CD14-positive monocyte (primary cell): Measurements from ENCODE around the gene SEMA4D. TPM values are rescaled to one million over a fixed set of nuclear protein-coding genes. Genes with fewer than 3 reads are reported as not detected.

Source experiments
- DNase-seq, 3 donors: peaks; one replicate each; pipeline ENCODE4 v3.0.0-alpha.2; 2011 to 2022
- H2AFZ ChIP-seq: 2 replicates; pipeline ENCODE4 v1.6.0; 2012; ENCODE audit warnings: mild to moderate bottlenecking, low read depth, low read length, inconsistent platforms; ENCODE audit not compliant: insufficient read depth, poor library complexity, severe bottlenecking
- H3K27ac ChIP-seq, 2 donors: 1 replicate in 1 of 2; 2 replicates in 1 of 2; pipeline ENCODE4 v1.5.1; 2012 to 2013; ENCODE audit warnings: low read length in 2 of 2, control low read depth in 1 of 2, inconsistent platforms in 1 of 2, low read depth in 1 of 2, mild to moderate bottlenecking in 1 of 2
- H3K27me3 ChIP-seq, 2 donors: one replicate each; pipeline versions ENCODE4 v1.6.0 to v1.6.1; 2011 to 2013; ENCODE audit warnings: low read length in 2 of 2; ENCODE audit not compliant: control insufficient read depth in 2 of 2, insufficient read depth in 2 of 2
- H3K36me3 ChIP-seq, 2 donors: replicated peaks in 1 of 2; 1 replicate in 1 of 2; 2 replicates in 1 of 2; pipeline versions ENCODE4 v1.5.1 to v1.6.1; 2012 to 2013; ENCODE audit warnings: low read length in 2 of 2, control low read depth in 1 of 2, inconsistent platforms in 1 of 2, mild to moderate bottlenecking in 1 of 2; ENCODE audit not compliant: insufficient read depth in 2 of 2, control insufficient read depth in 1 of 2
- H3K4me1 ChIP-seq, 2 donors: 1 replicate in 1 of 2; 2 replicates in 1 of 2; pipeline versions ENCODE4 v1.5.1 to v1.6.1; 2012 to 2013; ENCODE audit warnings: low read length in 2 of 2, control low read depth in 1 of 2, inconsistent platforms in 1 of 2, mild to moderate bottlenecking in 1 of 2, moderate library complexity in 1 of 2; ENCODE audit not compliant: insufficient read depth in 2 of 2, control insufficient read depth in 1 of 2
- H3K4me2 ChIP-seq: replicated peaks from 2 replicates; pipeline ENCODE3; 2012; ENCODE audit warnings: low read length, moderate library complexity, mild to moderate bottlenecking; ENCODE audit not compliant: poor library complexity, severe bottlenecking; ENCODE audit errors: extremely low read depth
- H3K4me3 ChIP-seq, 3 experiments: fragments of 200-600 bp in 1 of 3; sonication (generic) in 1 of 3; replicated peaks in 1 of 3; 1 replicate in 2 of 3; 2 replicates in 1 of 3; pipeline ENCODE4 v1.5.1; 2011 to 2013; ENCODE audit warnings: low read length in 3 of 3, mild to moderate bottlenecking in 3 of 3, control low read depth in 2 of 3, low read depth in 2 of 3, inconsistent platforms in 1 of 3, moderate library complexity in 1 of 3
- H3K79me2 ChIP-seq: 2 replicates; pipeline ENCODE4 v1.6.0; 2012; ENCODE audit warnings: mild to moderate bottlenecking, control low read depth, inconsistent platforms, low read length, moderate library complexity; ENCODE audit not compliant: insufficient read depth
- H3K9ac ChIP-seq: 2 replicates; pipeline ENCODE4 v1.6.0; 2017; ENCODE audit warnings: low read length, mild to moderate bottlenecking; ENCODE audit not compliant: insufficient read depth, poor library complexity, severe bottlenecking
- H3K9me3 ChIP-seq, 2 donors: replicated peaks in 1 of 2; 1 replicate in 1 of 2; 2 replicates in 1 of 2; pipeline versions ENCODE4 v1.5.1 to v1.6.1; 2012 to 2013; ENCODE audit warnings: low read length in 2 of 2, control low read depth in 1 of 2; ENCODE audit not compliant: control insufficient read depth in 1 of 2, insufficient read depth in 1 of 2
- H4K20me1 ChIP-seq: 2 replicates; pipeline ENCODE4 v1.6.0; 2012; ENCODE audit warnings: mild to moderate bottlenecking, low read length, control low read depth, moderate library complexity; ENCODE audit not compliant: insufficient read depth
- H3K27ac Mint-ChIP-seq, 7 donors: one replicate each; pipeline ENCODE4 v1.8.0; 2020; ENCODE audit warnings: mild to moderate bottlenecking in 7 of 7, mixed read lengths in 7 of 7, moderate library complexity in 6 of 7, inconsistent platforms in 2 of 7
- H3K27me3 Mint-ChIP-seq, 3 donors: one replicate each; pipeline ENCODE4 v1.8.0; 2021 to 2022; ENCODE audit warnings: low read depth in 3 of 3, mild to moderate bottlenecking in 3 of 3, mixed read lengths in 3 of 3, moderate library complexity in 3 of 3, inconsistent platforms in 1 of 3
- H3K36me3 Mint-ChIP-seq, 2 donors: one replicate each; pipeline ENCODE4 v1.8.0; 2020; ENCODE audit warnings: mixed read lengths in 2 of 2, inconsistent platforms in 1 of 2, mild to moderate bottlenecking in 1 of 2
- H3K4me1 Mint-ChIP-seq: one replicate; pipeline ENCODE4 v1.8.0; 2020; ENCODE audit warnings: mild to moderate bottlenecking, mixed read lengths
- H3K4me3 Mint-ChIP-seq, 2 donors: one replicate each; pipeline ENCODE4 v1.8.0; 2020; ENCODE audit warnings: mild to moderate bottlenecking in 2 of 2, mixed read lengths in 2 of 2, moderate library complexity in 1 of 2
- H3K9me3 Mint-ChIP-seq, 7 donors: one replicate each; pipeline ENCODE4 v1.8.0; 2020 to 2022; ENCODE audit warnings: mixed read lengths in 7 of 7, mild to moderate bottlenecking in 6 of 7, moderate library complexity in 6 of 7, inconsistent platforms in 2 of 7
- WGBS: methylation state at CpG from one replicate; pipeline ENCODE4 v1.1.5; 2013; ENCODE audit warnings: missing lambda C conversion rate; ENCODE audit not compliant: insufficient coverage; 5-methylcytosine and 5-hydroxymethylcytosine counted together
- intact Hi-C, 2 donors: fragments of 100-400 bp; cut with micrococcal nuclease; formaldehyde crosslinking; loops; one replicate each; pipeline versions ENCODE4 v1.15.0 to v1.15.1; 2023
- polyA plus RNA-seq, 3 donors: library from polyadenylated mRNA; depleted of rRNA in 1 of 3; unstranded in 2 of 3; stranded (reverse) in 1 of 3; fragments of 300-500 nt in 2 of 3; fragments of >200 nt in 1 of 3; fragmentation: Illumina TruSeq in 2 of 3; gene quantifications; 1 replicate in 2 of 3; 2 replicates in 1 of 3; pipeline ENCODE4 v1.2.3, GENCODE V29; 2012 to 2021
- TF ChIP-seq, protein P1 (sequence below): fragments of 200-600 bp; IDR thresholded peaks from one replicate; pipeline ENCODE4 v1.8.0; 2022; ENCODE audit warnings: antibody characterized with exemption, mild to moderate bottlenecking

Gene SEMA4D
- polyA plus RNA-seq, 3 donors, result 28.2 to 117 (median 28.6) TPM

DNA sequence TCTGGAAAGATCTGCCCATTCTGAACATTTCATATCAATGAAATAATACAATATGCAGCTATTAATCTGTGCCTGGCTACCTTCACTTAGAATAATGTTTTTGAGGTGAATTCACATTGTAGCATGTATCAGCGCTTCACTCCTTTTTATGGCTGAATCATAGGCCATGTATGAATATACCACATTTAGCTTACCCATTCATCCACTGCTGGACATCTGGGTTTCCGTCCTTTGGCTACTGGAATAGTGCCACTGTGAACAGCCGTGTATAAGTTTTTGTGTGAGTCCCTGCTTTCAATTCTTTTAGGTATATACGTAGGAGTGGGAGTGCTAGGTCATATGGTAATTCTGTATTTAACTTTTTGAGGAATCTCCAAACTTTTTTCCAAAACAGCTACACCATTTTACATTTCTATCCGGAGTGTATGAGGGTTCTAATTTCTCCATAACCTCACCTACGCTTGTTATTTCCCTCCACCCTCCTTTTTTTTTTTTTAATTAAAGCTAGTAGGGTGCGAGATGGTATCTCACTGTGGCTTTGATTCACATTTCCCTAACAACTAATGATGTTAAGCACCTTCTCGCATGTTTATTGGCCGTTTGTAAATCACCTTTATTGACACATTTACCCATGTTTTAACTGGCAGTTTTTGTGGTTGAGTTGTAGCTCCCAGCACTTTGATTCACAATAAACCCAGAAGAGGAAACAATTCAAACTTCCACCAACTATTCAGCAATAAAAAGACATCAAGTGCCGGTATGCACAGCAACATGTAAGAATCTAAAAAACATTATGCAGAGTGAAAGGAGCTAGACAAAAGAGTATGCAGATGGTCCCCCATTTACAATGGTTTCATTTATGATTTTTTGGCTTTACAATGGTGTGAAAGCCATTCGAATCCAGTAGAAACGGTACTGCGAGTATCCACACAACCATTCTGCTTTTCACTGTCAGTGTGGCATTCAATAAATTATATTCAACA is 8.1 kb downstream of the SEMA4D start:
- no peaks in the 10 kb centered on the region for H3K27me3 Mint-ChIP-seq
- intact Hi-C loops, result no loop called here
- H3K4me2 ChIP-seq, result no peak overlapping the region
- DNase-seq, result no peak
- no peaks in the 10 kb centered on the region for H3K9me3 ChIP-seq
- H3K4me3 ChIP-seq, result no peak overlapping the region
- H3K4me3 Mint-ChIP-seq, result no peak overlapping the region
- peaks cover 100% of the 10 kb centered on the region for H4K20me1 ChIP-seq
- TF ChIP-seq, protein P1, sequence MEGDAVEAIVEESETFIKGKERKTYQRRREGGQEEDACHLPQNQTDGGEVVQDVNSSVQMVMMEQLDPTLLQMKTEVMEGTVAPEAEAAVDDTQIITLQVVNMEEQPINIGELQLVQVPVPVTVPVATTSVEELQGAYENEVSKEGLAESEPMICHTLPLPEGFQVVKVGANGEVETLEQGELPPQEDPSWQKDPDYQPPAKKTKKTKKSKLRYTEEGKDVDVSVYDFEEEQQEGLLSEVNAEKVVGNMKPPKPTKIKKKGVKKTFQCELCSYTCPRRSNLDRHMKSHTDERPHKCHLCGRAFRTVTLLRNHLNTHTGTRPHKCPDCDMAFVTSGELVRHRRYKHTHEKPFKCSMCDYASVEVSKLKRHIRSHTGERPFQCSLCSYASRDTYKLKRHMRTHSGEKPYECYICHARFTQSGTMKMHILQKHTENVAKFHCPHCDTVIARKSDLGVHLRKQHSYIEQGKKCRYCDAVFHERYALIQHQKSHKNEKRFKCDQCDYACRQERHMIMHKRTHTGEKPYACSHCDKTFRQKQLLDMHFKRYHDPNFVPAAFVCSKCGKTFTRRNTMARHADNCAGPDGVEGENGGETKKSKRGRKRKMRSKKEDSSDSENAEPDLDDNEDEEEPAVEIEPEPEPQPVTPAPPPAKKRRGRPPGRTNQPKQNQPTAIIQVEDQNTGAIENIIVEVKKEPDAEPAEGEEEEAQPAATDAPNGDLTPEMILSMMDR, result no peak
- H2AFZ ChIP-seq, result no peak overlapping the region
- H3K4me1 Mint-ChIP-seq, result peaks cover 86% of the 10 kb centered on the region
- H3K27me3 ChIP-seq, result no peaks in the 10 kb centered on the region
- peak overlapping the region in 3 of 7 donors; percentile 10 to 43 (median 33) for H3K27ac Mint-ChIP-seq
- H3K36me3 Mint-ChIP-seq, result peaks cover 29 to 31% of the 10 kb centered on the region in 2 donors
- H3K9ac ChIP-seq, result no peak overlapping the region
- peaks cover 32 to 51% of the 10 kb centered on the region in 2 donors for H3K4me1 ChIP-seq
- peaks cover 0 to 10% of the 10 kb centered on the region in 2 donors for H3K36me3 ChIP-seq
- H3K79me2 ChIP-seq, result peaks cover 100% of the 10 kb centered on the region
- H3K27ac ChIP-seq, result no peak overlapping the region
- WGBS, result no CpG with 5 or more reads among the region's 13 CpGs
- H3K9me3 Mint-ChIP-seq, result no peaks in the 10 kb centered on the region

- H3K4me3 ChIP-seq, result no peak overlapping the region
- Mint-ChIP-seq H3K4me3 (no peak overlapping the region), H3K27ac (no peak overlapping the region), H3K9me3 (no peaks in the 10 kb centered on the region), H3K27me3 (no peaks in the 10 kb centered on the region), H3K4me1 (peaks cover 86% of the 10 kb centered on the region), H3K36me3 (peaks cover 25 to 36% of the 10 kb centered on the region in 2 donors)
- peaks cover 100% of the 10 kb centered on the region for H3K79me2 ChIP-seq
- no peaks in the 10 kb centered on the region for H3K27me3 ChIP-seq
- H3K9ac ChIP-seq, result no peak overlapping the region
- peaks cover 30 to 51% of the 10 kb centered on the region in 2 donors for H3K4me1 ChIP-seq
- H3K27ac ChIP-seq, result no peak overlapping the region
- DNase-seq, result no peak
- peaks cover 100% of the 10 kb centered on the region for H4K20me1 ChIP-seq
- TF ChIP-seq, protein P1, result no peak
- H3K4me2 ChIP-seq, result no peak overlapping the region
- peaks cover 0 to 10% of the 10 kb centered on the region in 2 donors for H3K36me3 ChIP-seq
- intact Hi-C loops, result no loop called here
- H3K9me3 ChIP-seq, result no peaks in the 10 kb centered on the region
- no peak overlapping the region for H2AFZ ChIP-seq
- WGBS, result 100% methylated on average over 1 of the region's 7 CpGs
Observed at GRCh38 chr9:89488936-89489335, 9.0 kb downstream of the SEMA4D start.
